HCT116 (cell line): ENCODE results near the gene SYCE1L.

Experiments
- CBX3 ChIP-seq: IDR thresholded peaks from 2 replicates; pipeline ENCODE4 v1.6.1; 2012; ENCODE audit warnings: low read depth
- CTCF ChIP-seq, 3 experiments: fragments of 200-600 bp in 1 of 3; sonication (generic) in 1 of 3; IDR thresholded peaks in 2 of 3; conservative IDR thresholded peaks in 1 of 3; 2 replicates each; pipeline ENCODE4 v1.5.1; 2012 to 2017; ENCODE audit warnings: low read depth in 2 of 3, low read length in 2 of 3, antibody characterized with exemption in 1 of 3, borderline replicate concordance in 1 of 3, control low read depth in 1 of 3, mild to moderate bottlenecking in 1 of 3, mixed read lengths in 1 of 3, mixed run types in 1 of 3, moderate library complexity in 1 of 3; ENCODE audit not compliant: insufficient read depth in 1 of 3
- EGR1 ChIP-seq: IDR thresholded peaks from 2 replicates; pipeline ENCODE4 v1.6.1; 2012; ENCODE audit warnings: low read depth
- POLR2A ChIP-seq: IDR thresholded peaks from 2 replicates; pipeline ENCODE4 v1.7.0; 2011; ENCODE audit warnings: borderline replicate concordance; ENCODE audit not compliant: insufficient read depth, insufficient read length; ENCODE audit errors: extremely low read depth
- POLR2AphosphoS5 ChIP-seq: IDR thresholded peaks from 2 replicates; pipeline ENCODE4 v1.6.1; 2011; ENCODE audit warnings: mild to moderate bottlenecking, low read depth, low read length, moderate library complexity
- SP1 ChIP-seq: IDR thresholded peaks from 2 replicates; pipeline ENCODE4 v1.6.1; 2012; ENCODE audit warnings: low read depth
- YY1 ChIP-seq: IDR thresholded peaks from 2 replicates; pipeline ENCODE4 v1.6.1; 2011; ENCODE audit warnings: low read length, low read depth, moderate library complexity, mild to moderate bottlenecking; ENCODE audit not compliant: insufficient replicate concordance; ENCODE audit errors: extremely low read depth
- ZBTB33 ChIP-seq: IDR thresholded peaks from 2 replicates; pipeline ENCODE4 v1.6.1; 2011; ENCODE audit warnings: mild to moderate bottlenecking, low read length, moderate library complexity; ENCODE audit not compliant: insufficient replicate concordance; ENCODE audit errors: extremely low read depth

- no peak for TF ChIP-seq POLR2A
- no peak for TF ChIP-seq CTCF (IDR thresholded peaks at IDR 0.05 in 2 of 3, conservative IDR thresholded peaks at IDR 0.05 in 1 of 3; ENCODE audit: borderline replicate concordance in 1 of 3, insufficient read depth in 1 of 3, low read depth in 2 of 3, low read length in 2 of 3)
- no peak for TF ChIP-seq CBX3
- no peak for TF ChIP-seq POLR2AphosphoS5
- no peak for TF ChIP-seq EGR1
- no peak for TF ChIP-seq SP1
- no peak for TF ChIP-seq YY1
- no peak for TF ChIP-seq ZBTB33
Measured at GRCh38 chr16:77168901-77169300, 30.3 kb upstream of the SYCE1L start.
